Activated gamma-delta T cell treated with anti-CD3 and anti-CD28 coated beads, Interleukin-2, amount 50 U/mL, for 16 hours (primary cell): ENCODE measurements around the gene PKN2.
"Not testable (repeated sequence)": the region's sequence is repeated elsewhere in the genome, so short reads cannot be mapped to it uniquely, and the experiment has no call there.

Experiments used
- DNase-seq: peaks from one replicate; pipeline ENCODE4 v3.0.0-alpha.2; 2020; ENCODE audit warnings: low read depth

Gene PKN2

GRCh38 chr1:88880717-88881116 lies 196.6 kb downstream of the PKN2 start:
- not testable (repeated sequence) for DNase-seq

DNA sequence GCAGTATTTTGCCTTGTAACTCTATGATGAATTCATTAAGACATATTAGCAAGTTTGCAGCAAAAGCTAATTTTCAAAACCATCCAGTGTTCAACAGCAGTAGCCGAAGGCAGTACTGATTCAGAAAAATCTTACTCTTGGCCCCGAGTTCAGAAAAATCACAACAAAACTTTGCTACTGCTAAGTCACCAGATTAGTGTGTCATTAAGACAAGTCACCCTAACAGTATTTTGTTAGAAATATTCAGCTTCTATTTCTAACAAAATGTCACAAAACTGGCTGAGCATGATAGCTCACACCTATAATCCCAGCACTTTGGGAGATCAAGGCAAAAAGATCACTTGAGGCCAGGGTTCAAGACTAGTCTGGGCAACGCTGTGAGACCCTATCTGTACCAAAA lies 199.1 kb downstream of the PKN2 start:
- DNase-seq, result no peak
